ENCODE data around the gene FRRS1L.

- TF ChIP-seq CTCF (IDR thresholded peaks at IDR 0.05) (no peak), EZH2 (IDR thresholded peaks at IDR 0.05; ENCODE audit: borderline replicate concordance, insufficient read depth, low read depth, low read length, poor library complexity, severe bottlenecking) (no peak)
These were observed 17.3 kb downstream of the FRRS1L start for GRCh38 chr9:109149722-109150121.

Data from B cell (primary cell).